Neural cell (in vitro differentiated cells): ENCODE data around the gene KANSL3. TPM values are rescaled to one million over a fixed set of nuclear protein-coding genes. Genes with fewer than 3 reads are reported as not detected.

Experiments used
- H2AFZ ChIP-seq: fragments of 200-600, 300-800 bp; sonication (generic), shearing (Covaris generic); 2 replicates; pipeline ENCODE4 v1.6.0; 2014; ENCODE audit warnings: low read depth, mild to moderate bottlenecking, antibody characterized with exemption, low read length, moderate library complexity
- H3F3A ChIP-seq: fragments of 200-600 bp; shearing (Covaris generic); 2 replicates; pipeline ENCODE4 v1.6.1; 2016; ENCODE audit warnings: mild to moderate bottlenecking, moderate library complexity, mixed read lengths, antibody characterized with exemption, low read length; ENCODE audit not compliant: insufficient read depth, poor library complexity, severe bottlenecking
- H3K27ac ChIP-seq: fragments of 200-600, 300-800 bp; sonication (generic), shearing (Covaris generic); 2 replicates; pipeline ENCODE4 v1.5.1; 2014; ENCODE audit warnings: mild to moderate bottlenecking, low read length, moderate library complexity
- H3K27me3 ChIP-seq: fragments of 300-800, 200-600 bp; sonication (generic), shearing (Covaris generic); 2 replicates; pipeline ENCODE4 v1.6.0; 2014; ENCODE audit warnings: mild to moderate bottlenecking, low read depth, low read length, moderate library complexity; ENCODE audit not compliant: insufficient read depth
- H3K36me3 ChIP-seq: fragments of 300-800, 200-600 bp; sonication (generic), shearing (Covaris generic); 2 replicates; pipeline ENCODE4 v1.5.1; 2014; ENCODE audit warnings: mild to moderate bottlenecking, antibody characterized with exemption, low read length, moderate library complexity; ENCODE audit not compliant: insufficient read depth
- H3K4me2 ChIP-seq: fragments of 300-800, 200-600 bp; sonication (generic), shearing (Covaris generic); 2 replicates; pipeline ENCODE4 v1.6.0; 2014; ENCODE audit warnings: mild to moderate bottlenecking, low read length
- H3K4me3 ChIP-seq: fragments of 300-800, 200-600 bp; sonication (generic), shearing (Covaris generic); 2 replicates; pipeline ENCODE4 v1.5.1; 2014; ENCODE audit warnings: mild to moderate bottlenecking, low read length, moderate library complexity
- H3K79me2 ChIP-seq: fragments of 200-600 bp; shearing (Covaris generic); replicated peaks from 2 replicates; pipeline ENCODE4 v1.6.0; 2014; ENCODE audit warnings: mild to moderate bottlenecking, low read length, moderate library complexity; ENCODE audit not compliant: insufficient read depth
- H3K9ac ChIP-seq: fragments of 300-800, 200-600 bp; sonication (generic), shearing (Covaris generic); 2 replicates; pipeline ENCODE4 v1.6.1; 2016; ENCODE audit warnings: mild to moderate bottlenecking, low read length, mixed read lengths
- H3K9me2 ChIP-seq: fragments of 200-600 bp; shearing (Covaris generic); 2 replicates; pipeline ENCODE4 v1.6.1; 2016; ENCODE audit warnings: mild to moderate bottlenecking, low read length, mixed read lengths; ENCODE audit not compliant: insufficient read depth
- H3K9me3 ChIP-seq: fragments of 200-600, 300-800 bp; sonication (generic), shearing (Covaris generic); 2 replicates; pipeline ENCODE4 v1.6.1; 2016; ENCODE audit warnings: mild to moderate bottlenecking, mixed run types, low read length, moderate library complexity, mixed read lengths
- H4K20me1 ChIP-seq: fragments of 200-600 bp; shearing (Covaris generic); 2 replicates; pipeline ENCODE4 v1.6.1; 2016; ENCODE audit warnings: mild to moderate bottlenecking, mixed run types; ENCODE audit not compliant: insufficient read depth
- EP300 ChIP-seq: fragments of 450-650 bp; conservative IDR thresholded peaks from 2 replicates; pipeline ENCODE4 v1.6.1; 2014; ENCODE audit warnings: antibody characterized with exemption, mild to moderate bottlenecking, moderate library complexity; ENCODE audit not compliant: poor library complexity, severe bottlenecking
- EZH2 ChIP-seq: fragments of 200-600, 300-800 bp; shearing (Covaris generic), sonication (generic); IDR thresholded peaks from 2 replicates; pipeline ENCODE4 v1.6.1; 2014; ENCODE audit warnings: antibody characterized with exemption, low read length, borderline replicate concordance, mild to moderate bottlenecking; ENCODE audit not compliant: insufficient read depth, poor library complexity, severe bottlenecking
- MXI1 ChIP-seq: fragments of 450-650 bp; conservative IDR thresholded peaks from 2 replicates; pipeline ENCODE4 v1.6.1; 2014; ENCODE audit warnings: antibody characterized with exemption, mild to moderate bottlenecking; ENCODE audit not compliant: poor library complexity, severe bottlenecking
- POLR2AphosphoS5 ChIP-seq: IDR thresholded peaks from 2 replicates; pipeline ENCODE4 v1.6.1; 2012
- RAD21 ChIP-seq: fragments of 450-650 bp; conservative IDR thresholded peaks from 2 replicates; pipeline ENCODE4 v1.6.1; 2014; ENCODE audit warnings: antibody characterized with exemption, mild to moderate bottlenecking, moderate library complexity
- SMC3 ChIP-seq: fragments of 450-650 bp; conservative IDR thresholded peaks from 2 replicates; pipeline ENCODE4 v1.6.1; 2014; ENCODE audit warnings: antibody characterized with exemption, mild to moderate bottlenecking, moderate library complexity; ENCODE audit not compliant: poor library complexity
- TAF1 ChIP-seq: IDR thresholded peaks from 2 replicates; pipeline ENCODE4 v1.6.1; 2012; ENCODE audit warnings: low read depth
- polyA plus RNA-seq: library from polyadenylated mRNA; depleted of rRNA; stranded (reverse); fragments of >200 nt; gene quantifications from 2 replicates; pipeline ENCODE4 v1.2.3, GENCODE V29; 2014
- TF ChIP-seq, protein P1 (sequence below): IDR thresholded peaks from 2 replicates; pipeline ENCODE4 v1.6.1; 2012; ENCODE audit warnings: borderline replicate concordance
- TF ChIP-seq, protein P2 (sequence below): fragments of 450-650 bp; IDR thresholded peaks from 2 replicates; pipeline ENCODE4 v1.5.1; 2014; ENCODE audit warnings: antibody characterized with exemption, mild to moderate bottlenecking, moderate library complexity; ENCODE audit not compliant: poor library complexity, severe bottlenecking

Gene KANSL3
- polyA plus RNA-seq, 1 donor from 2014 or later = 37.7 TPM

DNA sequence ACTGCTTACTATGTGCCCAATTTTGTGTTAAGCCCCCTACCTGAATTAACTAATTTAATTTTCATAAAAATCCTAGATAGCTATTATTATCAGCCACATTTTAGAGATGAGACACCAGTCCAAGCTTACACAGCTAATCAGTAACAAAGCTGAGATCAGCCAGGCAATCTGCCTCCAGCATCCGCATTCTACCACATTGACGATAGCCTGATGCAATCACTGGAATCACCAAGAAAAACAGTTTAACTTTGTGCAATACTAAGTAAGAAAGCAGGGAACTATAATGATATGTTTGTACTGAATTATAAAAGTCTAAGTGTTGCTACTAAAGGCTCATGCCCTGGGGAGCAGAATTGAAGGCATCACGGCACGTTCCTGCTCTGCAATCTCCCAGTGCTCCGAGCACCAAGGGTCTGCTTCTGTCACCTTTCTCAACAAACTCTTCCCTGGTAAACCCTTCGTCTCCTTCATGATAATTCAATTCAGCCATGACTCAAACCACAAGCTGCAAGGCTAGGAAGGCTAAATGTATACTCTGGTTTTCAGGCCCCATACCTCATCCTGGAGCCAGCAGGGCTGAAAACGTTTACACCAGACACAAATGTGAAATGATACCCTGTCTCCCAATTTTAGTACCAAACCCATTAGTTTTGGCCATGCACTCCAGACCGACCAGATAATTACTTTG lies 19.4 kb downstream of the KANSL3 start:
- TF ChIP-seq TAF1 = no peak
- TF ChIP-seq, protein P1, sequence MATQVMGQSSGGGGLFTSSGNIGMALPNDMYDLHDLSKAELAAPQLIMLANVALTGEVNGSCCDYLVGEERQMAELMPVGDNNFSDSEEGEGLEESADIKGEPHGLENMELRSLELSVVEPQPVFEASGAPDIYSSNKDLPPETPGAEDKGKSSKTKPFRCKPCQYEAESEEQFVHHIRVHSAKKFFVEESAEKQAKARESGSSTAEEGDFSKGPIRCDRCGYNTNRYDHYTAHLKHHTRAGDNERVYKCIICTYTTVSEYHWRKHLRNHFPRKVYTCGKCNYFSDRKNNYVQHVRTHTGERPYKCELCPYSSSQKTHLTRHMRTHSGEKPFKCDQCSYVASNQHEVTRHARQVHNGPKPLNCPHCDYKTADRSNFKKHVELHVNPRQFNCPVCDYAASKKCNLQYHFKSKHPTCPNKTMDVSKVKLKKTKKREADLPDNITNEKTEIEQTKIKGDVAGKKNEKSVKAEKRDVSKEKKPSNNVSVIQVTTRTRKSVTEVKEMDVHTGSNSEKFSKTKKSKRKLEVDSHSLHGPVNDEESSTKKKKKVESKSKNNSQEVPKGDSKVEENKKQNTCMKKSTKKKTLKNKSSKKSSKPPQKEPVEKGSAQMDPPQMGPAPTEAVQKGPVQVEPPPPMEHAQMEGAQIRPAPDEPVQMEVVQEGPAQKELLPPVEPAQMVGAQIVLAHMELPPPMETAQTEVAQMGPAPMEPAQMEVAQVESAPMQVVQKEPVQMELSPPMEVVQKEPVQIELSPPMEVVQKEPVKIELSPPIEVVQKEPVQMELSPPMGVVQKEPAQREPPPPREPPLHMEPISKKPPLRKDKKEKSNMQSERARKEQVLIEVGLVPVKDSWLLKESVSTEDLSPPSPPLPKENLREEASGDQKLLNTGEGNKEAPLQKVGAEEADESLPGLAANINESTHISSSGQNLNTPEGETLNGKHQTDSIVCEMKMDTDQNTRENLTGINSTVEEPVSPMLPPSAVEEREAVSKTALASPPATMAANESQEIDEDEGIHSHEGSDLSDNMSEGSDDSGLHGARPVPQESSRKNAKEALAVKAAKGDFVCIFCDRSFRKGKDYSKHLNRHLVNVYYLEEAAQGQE = no peak
- TF ChIP-seq, protein P2, sequence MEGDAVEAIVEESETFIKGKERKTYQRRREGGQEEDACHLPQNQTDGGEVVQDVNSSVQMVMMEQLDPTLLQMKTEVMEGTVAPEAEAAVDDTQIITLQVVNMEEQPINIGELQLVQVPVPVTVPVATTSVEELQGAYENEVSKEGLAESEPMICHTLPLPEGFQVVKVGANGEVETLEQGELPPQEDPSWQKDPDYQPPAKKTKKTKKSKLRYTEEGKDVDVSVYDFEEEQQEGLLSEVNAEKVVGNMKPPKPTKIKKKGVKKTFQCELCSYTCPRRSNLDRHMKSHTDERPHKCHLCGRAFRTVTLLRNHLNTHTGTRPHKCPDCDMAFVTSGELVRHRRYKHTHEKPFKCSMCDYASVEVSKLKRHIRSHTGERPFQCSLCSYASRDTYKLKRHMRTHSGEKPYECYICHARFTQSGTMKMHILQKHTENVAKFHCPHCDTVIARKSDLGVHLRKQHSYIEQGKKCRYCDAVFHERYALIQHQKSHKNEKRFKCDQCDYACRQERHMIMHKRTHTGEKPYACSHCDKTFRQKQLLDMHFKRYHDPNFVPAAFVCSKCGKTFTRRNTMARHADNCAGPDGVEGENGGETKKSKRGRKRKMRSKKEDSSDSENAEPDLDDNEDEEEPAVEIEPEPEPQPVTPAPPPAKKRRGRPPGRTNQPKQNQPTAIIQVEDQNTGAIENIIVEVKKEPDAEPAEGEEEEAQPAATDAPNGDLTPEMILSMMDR = no peak
- no peak for TF ChIP-seq SMC3
- TF ChIP-seq MXI1 = no peak
- no peak for TF ChIP-seq RAD21
- no peak for TF ChIP-seq POLR2AphosphoS5
- no peak for TF ChIP-seq EZH2
- Histone ChIP-seq H4K20me1 (no peaks in the 10 kb centered on the region), H3K36me3 (peaks cover 15% of the 10 kb centered on the region), H2AFZ (no peak overlapping the region), H3F3A (no peaks in the 10 kb centered on the region), H3K9me2 (no peaks in the 10 kb centered on the region), H3K9ac (no peak overlapping the region), H3K27me3 (no peaks in the 10 kb centered on the region), H3K79me2 (no peaks in the 10 kb centered on the region), H3K4me3 (no peak overlapping the region), H3K4me2 (no peak overlapping the region), H3K27ac (no peak overlapping the region), H3K9me3 (no peaks in the 10 kb centered on the region)

DNA sequence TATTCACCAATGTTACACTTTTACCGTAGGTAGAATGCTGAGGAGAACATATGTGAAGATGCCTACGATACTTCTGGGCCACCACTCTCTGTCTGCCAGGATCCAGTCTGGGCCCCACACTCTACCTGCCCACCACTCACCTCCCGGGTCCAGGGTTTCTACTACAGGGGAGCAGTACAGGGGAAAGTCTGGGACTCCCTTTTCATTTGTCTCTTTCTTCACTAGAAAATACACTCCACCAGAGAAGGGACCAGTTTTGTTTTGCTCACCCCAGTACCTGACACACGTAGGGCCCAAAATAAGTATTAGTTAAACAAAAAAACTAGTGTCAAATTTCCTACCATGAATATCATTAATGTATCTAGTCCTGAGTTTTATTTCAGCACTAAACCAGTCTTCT lies 21.1 kb downstream of the KANSL3 start:
- peaks cover 22% of the 10 kb centered on the region for H3K36me3 ChIP-seq
- no peaks in the 10 kb centered on the region for H4K20me1 ChIP-seq

More for the DNA sequence above, 21.1 kb downstream of the KANSL3 start:
- Histone ChIP-seq H3K9me2 (no peaks in the 10 kb centered on the region), H2AFZ (no peak overlapping the region), H3K27me3 (no peaks in the 10 kb centered on the region), H3K4me2 (no peak overlapping the region), H3K27ac (no peak overlapping the region), H3K79me2 (no peaks in the 10 kb centered on the region), H3K9ac (no peak overlapping the region), H3F3A (no peaks in the 10 kb centered on the region), H3K9me3 (no peaks in the 10 kb centered on the region), H3K4me3 (no peak overlapping the region)
- TF ChIP-seq, protein P1 = no peak
- TF ChIP-seq EP300 (no peak), RAD21 (no peak), SMC3 (no peak), TAF1 (no peak), POLR2AphosphoS5 (no peak), MXI1 (no peak), EZH2 (no peak)
- TF ChIP-seq, protein P2 = no peak
